Astrocyte (in vitro differentiated cells and primary cell): Measurements from ENCODE around the gene MOV10. TPM values are rescaled to one million over a fixed set of nuclear protein-coding genes. Genes with fewer than 3 reads are reported as not detected.

Experiments used
- DNase-seq: peaks from one replicate; pipeline ENCODE4 v3.0.0-alpha.2; 2010; ENCODE audit warnings: low read depth
- FAIRE-seq: peaks from 2 replicates; lab custom pipeline; 2011; peaks lifted over from hg19 to GRCh38; lab: Jason Lieb, UNC
- H2AFZ ChIP-seq: 2 replicates; pipeline ENCODE4 v1.6.0; 2012; ENCODE audit warnings: low read depth, low read length, inconsistent platforms
- H3K27ac ChIP-seq: 2 replicates; pipeline ENCODE4 v1.5.1; 2011; ENCODE audit warnings: low read depth, low read length, inconsistent platforms
- H3K27me3 ChIP-seq: 2 replicates; pipeline ENCODE4 v1.6.0; 2011; ENCODE audit warnings: low read length, inconsistent platforms; ENCODE audit not compliant: insufficient read depth
- H3K36me3 ChIP-seq: 2 replicates; pipeline ENCODE4 v1.5.1; 2011; ENCODE audit warnings: low read length, inconsistent platforms; ENCODE audit not compliant: insufficient read depth
- H3K4me1 ChIP-seq: 2 replicates; pipeline ENCODE4 v1.5.1; 2011; ENCODE audit warnings: low read length, inconsistent platforms; ENCODE audit not compliant: insufficient read depth
- H3K4me2 ChIP-seq: 2 replicates; pipeline ENCODE4 v1.6.0; 2012; ENCODE audit warnings: low read length, inconsistent platforms
- H3K4me3 ChIP-seq: 2 replicates; pipeline ENCODE4 v1.5.1; 2011; ENCODE audit warnings: low read depth, mild to moderate bottlenecking, low read length, inconsistent platforms; ENCODE audit not compliant: insufficient read depth
- H3K79me2 ChIP-seq: 2 replicates; pipeline ENCODE4 v1.6.0; 2012; ENCODE audit warnings: mild to moderate bottlenecking, low read length, inconsistent platforms; ENCODE audit not compliant: insufficient read depth
- H3K9ac ChIP-seq: 2 replicates; pipeline ENCODE4 v1.6.0; 2012; ENCODE audit warnings: mild to moderate bottlenecking, low read length, inconsistent platforms
- H3K9me3 ChIP-seq: 2 replicates; pipeline ENCODE4 v1.5.1; 2012; ENCODE audit warnings: low read depth, mild to moderate bottlenecking, low read length, inconsistent platforms; ENCODE audit not compliant: insufficient read depth
- H4K20me1 ChIP-seq: 2 replicates; pipeline ENCODE4 v1.6.0; 2012; ENCODE audit warnings: low read length, inconsistent platforms; ENCODE audit not compliant: insufficient read depth
- H3K27ac Mint-ChIP-seq: one replicate; pipeline ENCODE4 v1.8.0; 2021; ENCODE audit warnings: mild to moderate bottlenecking, mixed read lengths; ENCODE audit not compliant: unreplicated experiment
- H3K27me3 Mint-ChIP-seq: one replicate; pipeline ENCODE4 v1.8.0; 2021; ENCODE audit warnings: low read depth, mixed read lengths; ENCODE audit not compliant: unreplicated experiment
- H3K36me3 Mint-ChIP-seq: one replicate; pipeline ENCODE4 v1.8.0; 2021; ENCODE audit warnings: low read depth, mixed read lengths; ENCODE audit not compliant: unreplicated experiment
- H3K4me1 Mint-ChIP-seq: one replicate; pipeline ENCODE4 v1.8.0; 2021; ENCODE audit warnings: low read depth, mixed read lengths; ENCODE audit not compliant: unreplicated experiment
- H3K4me3 Mint-ChIP-seq: one replicate; pipeline ENCODE4 v1.8.0; 2021; ENCODE audit warnings: mild to moderate bottlenecking, moderate library complexity, mixed read lengths; ENCODE audit not compliant: unreplicated experiment
- H3K9me3 Mint-ChIP-seq: one replicate; pipeline ENCODE4 v1.8.0; 2021; ENCODE audit warnings: mild to moderate bottlenecking, mixed read lengths; ENCODE audit not compliant: unreplicated experiment
- CTCF ChIP-seq: IDR thresholded peaks from 2 replicates; pipeline ENCODE4 v1.5.1; 2011; ENCODE audit warnings: low read depth, mild to moderate bottlenecking, inconsistent platforms, low read length, moderate library complexity; ENCODE audit not compliant: insufficient read depth
- EZH2 ChIP-seq: IDR thresholded peaks from 2 replicates; pipeline ENCODE4 v1.6.1; 2012; ENCODE audit warnings: mild to moderate bottlenecking, low read length, inconsistent platforms; ENCODE audit not compliant: insufficient read depth
- total RNA-seq: library from RNA; stranded (reverse); gene quantifications from 2 replicates; pipeline ENCODE4 v1.2.1, GENCODE V29; 2021

MOV10 gene
- total RNA-seq, 1 donor from 2014 or later, result 121 TPM

- Mint-ChIP-seq H3K9me3 (no peaks in the 10 kb centered on the region), H3K4me3 (no peak overlapping the region)
Observed at GRCh38 chr1:112626887-112627286, 47.6 kb upstream of the MOV10 start.

GRCh38 chr1:112628516-112628915, 45.9 kb upstream of the MOV10 start:
- H3K4me1 Mint-ChIP-seq, result peaks cover 20% of the 10 kb centered on the region
- H3K27me3 Mint-ChIP-seq, result no peaks in the 10 kb centered on the region

More at GRCh38 chr1:112626887-112627286, 47.6 kb upstream of the MOV10 start:
- Histone ChIP-seq H3K36me3 (no peaks in the 10 kb centered on the region), H4K20me1 (peaks cover 84% of the 10 kb centered on the region), H3K4me3 (no peak overlapping the region), H3K4me2 (no peak overlapping the region), H3K9me3 (no peaks in the 10 kb centered on the region), H3K9ac (no peak overlapping the region), H3K27ac (no peak overlapping the region), H3K79me2 (peaks cover 93% of the 10 kb centered on the region), H2AFZ (no peak overlapping the region), H3K27me3 (no peaks in the 10 kb centered on the region), H3K4me1 (peaks cover 6% of the 10 kb centered on the region)
- Mint-ChIP-seq H3K27ac (no peak overlapping the region), H3K36me3 (peaks cover 8% of the 10 kb centered on the region), H3K4me1 (peaks cover 18% of the 10 kb centered on the region), H3K27me3 (no peaks in the 10 kb centered on the region)
- TF ChIP-seq EZH2 (no peak), CTCF (no peak)
- FAIRE-seq, result no peak
- no peak for DNase-seq

More at GRCh38 chr1:112628516-112628915, 45.9 kb upstream of the MOV10 start:
- Histone ChIP-seq H3K79me2 (peaks cover 95% of the 10 kb centered on the region), H3K27ac (no peak overlapping the region), H3K4me2 (no peak overlapping the region), H4K20me1 (peaks cover 90% of the 10 kb centered on the region), H3K36me3 (no peaks in the 10 kb centered on the region), H2AFZ (no peak overlapping the region), H3K4me1 (peaks cover 6% of the 10 kb centered on the region), H3K9me3 (no peaks in the 10 kb centered on the region), H3K4me3 (no peak overlapping the region), H3K9ac (no peak overlapping the region), H3K27me3 (no peaks in the 10 kb centered on the region)
- H3K9me3 Mint-ChIP-seq, result no peaks in the 10 kb centered on the region
- no peak overlapping the region for H3K27ac Mint-ChIP-seq
- H3K36me3 Mint-ChIP-seq, result peaks cover 10% of the 10 kb centered on the region
- no peak for DNase-seq
- no peak for TF ChIP-seq EZH2
- TF ChIP-seq CTCF, result no peak
- no peak for FAIRE-seq
- H3K4me3 Mint-ChIP-seq, result no peak overlapping the region
